GM20000 (cell line): ENCODE data around the gene DRG2.
A peak's percentile ranks its signal among the peaks of the same experiment; 100 is the strongest.

Experiments
- DNase-seq: peaks from one replicate; pipeline ENCODE4 v3.0.0; 2012; ENCODE audit warnings: low spot score
- CTCF ChIP-seq: IDR thresholded peaks from 2 replicates; pipeline ENCODE4 v1.5.1; 2012; ENCODE audit warnings: mild to moderate bottlenecking, control low read depth; ENCODE audit errors: extremely low read depth, missing control alignments

DRG2 gene

GRCh38 chr17:18143044-18143936, 55.5 kb downstream of the DRG2 start:
- TF ChIP-seq CTCF = peak; percentile 26
- peak; percentile 50 for DNase-seq

- DNase-seq = no peak
Observed at GRCh38 chr17:18144261-18144660, 56.5 kb downstream of the DRG2 start.

GRCh38 chr17:18144855-18145254, 57.1 kb downstream of the DRG2 start:
- TF ChIP-seq CTCF = no peak
- no peak for DNase-seq

More at GRCh38 chr17:18144261-18144660, 56.5 kb downstream of the DRG2 start:
- TF ChIP-seq CTCF = no peak

GRCh38 chr17:18145811-18146210, 58.1 kb downstream of the DRG2 start:
- no peak for DNase-seq
- TF ChIP-seq CTCF = no peak

- DNase-seq = no peak
- TF ChIP-seq CTCF = no peak
Observed at GRCh38 chr17:18146259-18146658, 58.5 kb downstream of the DRG2 start.

GRCh38 chr17:18146980-18147379, 59.2 kb downstream of the DRG2 start:
- no peak for TF ChIP-seq CTCF
- DNase-seq = no peak

- TF ChIP-seq CTCF = no peak
- DNase-seq = no peak
Observed at GRCh38 chr17:18148586-18148985, 60.8 kb downstream of the DRG2 start.
